HL-60 (cell line): ENCODE results near the gene GJD4.

Source experiments
- DNase-seq, 2 experiments: peaks; one replicate each; pipeline ENCODE4 v3.0.0-alpha.2; 2010 to 2020; ENCODE audit warnings: low read depth in 1 of 2, low spot score in 1 of 2
- H3K27ac ChIP-seq: fragments of 250-450 bp; sonication (Bioruptor Pico); replicated peaks from 2 replicates; pipeline ENCODE4 v1.5.1; 2020; ENCODE audit warnings: mild to moderate bottlenecking, moderate library complexity
- H3K27me3 ChIP-seq: fragments of 250-450 bp; sonication (Bioruptor Pico); 2 replicates; pipeline ENCODE4 v1.5.1; 2021; ENCODE audit warnings: mild to moderate bottlenecking, moderate library complexity; ENCODE audit not compliant: insufficient read depth, poor library complexity, severe bottlenecking
- H3K4me3 ChIP-seq: replicated peaks from 2 replicates; pipeline ENCODE4 v1.5.1; 2011; ENCODE audit warnings: mild to moderate bottlenecking, control low read depth, low read length; ENCODE audit not compliant: insufficient read depth
- GABPA ChIP-seq: IDR thresholded peaks from 2 replicates; pipeline ENCODE4 v1.6.1; 2012; ENCODE audit warnings: low read depth
- POLR2AphosphoS5 ChIP-seq: IDR thresholded peaks from 2 replicates; pipeline ENCODE4 v1.6.1; 2012; ENCODE audit warnings: low read depth
- SPI1 ChIP-seq: IDR thresholded peaks from 2 replicates; pipeline ENCODE4 v1.6.1; 2012; ENCODE audit warnings: low read depth, mild to moderate bottlenecking, borderline replicate concordance
- TF ChIP-seq, protein P1 (sequence below): IDR thresholded peaks from one replicate; pipeline ENCODE4 v1.5.1; 2011; ENCODE audit warnings: low read length, control low read depth, inconsistent platforms; ENCODE audit not compliant: insufficient read depth
- TF ChIP-seq, protein P2 (sequence below): IDR thresholded peaks from 2 replicates; pipeline ENCODE4 v1.6.1; 2012; ENCODE audit warnings: low read depth; ENCODE audit not compliant: insufficient replicate concordance

The GJD4 gene

DNA sequence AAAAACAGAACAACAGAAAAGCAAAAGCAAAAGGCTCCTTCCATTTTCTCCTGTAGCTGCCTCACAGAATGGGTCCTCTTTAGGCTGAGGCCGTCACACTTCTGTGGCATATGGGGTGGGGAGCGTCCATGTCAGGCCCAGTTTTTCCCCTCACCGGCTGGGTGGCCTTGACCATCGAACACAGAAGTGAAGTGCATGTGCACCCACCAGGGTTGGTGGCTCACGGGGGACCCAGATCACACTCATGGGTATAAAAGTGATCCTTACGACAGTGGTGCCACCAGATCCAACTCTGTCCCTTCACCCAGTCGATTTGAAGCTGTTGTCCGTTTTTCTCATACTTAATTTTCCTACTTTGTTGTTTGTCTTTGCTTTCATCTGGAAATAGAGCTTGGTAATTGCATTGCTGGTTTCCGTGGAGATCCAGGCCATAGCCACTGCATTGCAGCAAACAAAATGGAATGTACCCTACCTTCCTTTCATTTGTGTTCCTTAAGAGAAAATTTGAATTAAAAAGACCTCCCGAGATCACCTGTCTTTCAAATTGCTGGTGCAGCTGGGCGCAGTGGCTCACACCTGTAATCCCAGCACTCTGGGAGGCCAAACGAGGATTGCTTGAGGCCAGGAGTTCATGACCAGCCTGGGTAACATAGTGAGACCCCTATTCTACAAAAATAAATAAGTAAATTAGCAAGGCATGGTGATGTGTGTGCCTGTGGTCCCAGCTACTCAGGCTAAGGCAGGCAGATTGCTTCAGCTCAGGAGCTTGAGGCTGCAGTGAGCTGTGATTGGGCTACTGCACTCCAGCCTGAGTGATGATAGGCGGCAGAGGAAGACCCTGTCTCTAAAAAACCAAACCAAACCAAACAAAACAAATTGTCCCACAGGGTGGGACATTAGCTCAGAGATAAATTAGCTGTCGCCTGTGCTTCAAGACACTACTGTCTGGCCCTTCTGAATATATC is 10.7 kb upstream of the GJD4 start:
- no peaks in the 10 kb centered on the region for H3K27me3 ChIP-seq
- no peak overlapping the region for H3K27ac ChIP-seq
- no peak for DNase-seq
- TF ChIP-seq, protein P1, sequence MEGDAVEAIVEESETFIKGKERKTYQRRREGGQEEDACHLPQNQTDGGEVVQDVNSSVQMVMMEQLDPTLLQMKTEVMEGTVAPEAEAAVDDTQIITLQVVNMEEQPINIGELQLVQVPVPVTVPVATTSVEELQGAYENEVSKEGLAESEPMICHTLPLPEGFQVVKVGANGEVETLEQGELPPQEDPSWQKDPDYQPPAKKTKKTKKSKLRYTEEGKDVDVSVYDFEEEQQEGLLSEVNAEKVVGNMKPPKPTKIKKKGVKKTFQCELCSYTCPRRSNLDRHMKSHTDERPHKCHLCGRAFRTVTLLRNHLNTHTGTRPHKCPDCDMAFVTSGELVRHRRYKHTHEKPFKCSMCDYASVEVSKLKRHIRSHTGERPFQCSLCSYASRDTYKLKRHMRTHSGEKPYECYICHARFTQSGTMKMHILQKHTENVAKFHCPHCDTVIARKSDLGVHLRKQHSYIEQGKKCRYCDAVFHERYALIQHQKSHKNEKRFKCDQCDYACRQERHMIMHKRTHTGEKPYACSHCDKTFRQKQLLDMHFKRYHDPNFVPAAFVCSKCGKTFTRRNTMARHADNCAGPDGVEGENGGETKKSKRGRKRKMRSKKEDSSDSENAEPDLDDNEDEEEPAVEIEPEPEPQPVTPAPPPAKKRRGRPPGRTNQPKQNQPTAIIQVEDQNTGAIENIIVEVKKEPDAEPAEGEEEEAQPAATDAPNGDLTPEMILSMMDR: no peak
- no peak for TF ChIP-seq GABPA
- TF ChIP-seq POLR2AphosphoS5: no peak
- TF ChIP-seq, protein P2, sequence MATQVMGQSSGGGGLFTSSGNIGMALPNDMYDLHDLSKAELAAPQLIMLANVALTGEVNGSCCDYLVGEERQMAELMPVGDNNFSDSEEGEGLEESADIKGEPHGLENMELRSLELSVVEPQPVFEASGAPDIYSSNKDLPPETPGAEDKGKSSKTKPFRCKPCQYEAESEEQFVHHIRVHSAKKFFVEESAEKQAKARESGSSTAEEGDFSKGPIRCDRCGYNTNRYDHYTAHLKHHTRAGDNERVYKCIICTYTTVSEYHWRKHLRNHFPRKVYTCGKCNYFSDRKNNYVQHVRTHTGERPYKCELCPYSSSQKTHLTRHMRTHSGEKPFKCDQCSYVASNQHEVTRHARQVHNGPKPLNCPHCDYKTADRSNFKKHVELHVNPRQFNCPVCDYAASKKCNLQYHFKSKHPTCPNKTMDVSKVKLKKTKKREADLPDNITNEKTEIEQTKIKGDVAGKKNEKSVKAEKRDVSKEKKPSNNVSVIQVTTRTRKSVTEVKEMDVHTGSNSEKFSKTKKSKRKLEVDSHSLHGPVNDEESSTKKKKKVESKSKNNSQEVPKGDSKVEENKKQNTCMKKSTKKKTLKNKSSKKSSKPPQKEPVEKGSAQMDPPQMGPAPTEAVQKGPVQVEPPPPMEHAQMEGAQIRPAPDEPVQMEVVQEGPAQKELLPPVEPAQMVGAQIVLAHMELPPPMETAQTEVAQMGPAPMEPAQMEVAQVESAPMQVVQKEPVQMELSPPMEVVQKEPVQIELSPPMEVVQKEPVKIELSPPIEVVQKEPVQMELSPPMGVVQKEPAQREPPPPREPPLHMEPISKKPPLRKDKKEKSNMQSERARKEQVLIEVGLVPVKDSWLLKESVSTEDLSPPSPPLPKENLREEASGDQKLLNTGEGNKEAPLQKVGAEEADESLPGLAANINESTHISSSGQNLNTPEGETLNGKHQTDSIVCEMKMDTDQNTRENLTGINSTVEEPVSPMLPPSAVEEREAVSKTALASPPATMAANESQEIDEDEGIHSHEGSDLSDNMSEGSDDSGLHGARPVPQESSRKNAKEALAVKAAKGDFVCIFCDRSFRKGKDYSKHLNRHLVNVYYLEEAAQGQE: no peak
- no peak for TF ChIP-seq SPI1
- H3K4me3 ChIP-seq: no peak overlapping the region

DNA sequence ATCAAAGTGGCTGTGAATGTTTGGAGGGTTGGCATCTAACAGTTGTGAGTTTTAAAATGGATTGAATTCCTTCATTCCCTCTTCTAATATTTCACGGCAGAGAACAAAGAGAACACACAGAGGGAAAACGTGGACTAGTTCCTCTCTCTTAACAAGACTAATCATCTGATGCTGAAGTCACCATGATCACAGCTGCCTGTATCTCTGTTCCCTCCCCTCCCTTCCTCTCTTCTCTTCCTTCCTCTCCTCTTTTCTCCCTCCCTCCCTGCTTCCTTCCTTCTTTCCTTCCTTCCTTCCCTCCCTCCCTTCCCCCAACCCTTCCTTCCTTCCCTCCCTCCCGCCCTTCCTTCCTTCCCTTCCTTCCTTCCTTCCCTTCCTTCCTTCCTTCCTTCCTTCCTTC is 10.0 kb upstream of the GJD4 start:
- Histone ChIP-seq H3K27me3 (no peaks in the 10 kb centered on the region), H3K27ac (no peak overlapping the region), H3K4me3 (no peak overlapping the region)
- DNase-seq: no peak
- TF ChIP-seq GABPA (no peak), POLR2AphosphoS5 (no peak), SPI1 (no peak)
- TF ChIP-seq, protein P1: no peak
- TF ChIP-seq, protein P2: no peak

DNA sequence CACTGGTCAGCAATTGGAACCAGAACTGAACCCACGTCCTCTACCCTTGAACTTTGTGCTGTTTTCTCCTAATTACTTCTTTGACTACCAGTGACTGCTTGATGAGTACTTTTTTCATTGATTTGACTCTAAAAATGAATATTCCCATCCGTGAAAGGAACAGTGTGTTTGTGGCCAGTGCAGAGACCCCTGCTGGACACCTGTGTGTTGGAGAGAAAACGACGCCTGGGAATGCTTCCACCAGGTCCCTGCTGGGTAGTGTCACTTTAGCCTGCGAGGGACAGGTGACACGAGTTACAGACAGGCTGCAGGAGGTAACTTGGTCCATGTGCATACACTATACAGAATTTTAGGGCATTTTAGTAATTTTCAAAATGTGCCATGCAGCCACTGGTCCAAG is 6.8 kb upstream of the GJD4 start:
- TF ChIP-seq, protein P2: no peak
- TF ChIP-seq SPI1 (no peak), POLR2AphosphoS5 (no peak), GABPA (no peak)
- TF ChIP-seq, protein P1: no peak

More for the DNA sequence above, 6.8 kb upstream of the GJD4 start:
- no peak overlapping the region for H3K27ac ChIP-seq
- DNase-seq: no peak
- no peaks in the 10 kb centered on the region for H3K27me3 ChIP-seq
- no peak overlapping the region for H3K4me3 ChIP-seq
